ENCODE measurements around the gene IFNL4. TPM values are rescaled to one million over a fixed set of nuclear protein-coding genes. Genes with fewer than 3 reads are reported as not detected.
"Not testable (repeated sequence)": the region's sequence is repeated elsewhere in the genome, so short reads cannot be mapped to it uniquely, and the experiment has no call there.

IFNL4 gene
- polyA plus RNA-seq (2013, experiment 1 of 2; ENCODE audit: insufficient read length): not detected
- not detected for polyA plus RNA-seq (2013, experiment 2 of 2; ENCODE audit: insufficient read length)

DNA sequence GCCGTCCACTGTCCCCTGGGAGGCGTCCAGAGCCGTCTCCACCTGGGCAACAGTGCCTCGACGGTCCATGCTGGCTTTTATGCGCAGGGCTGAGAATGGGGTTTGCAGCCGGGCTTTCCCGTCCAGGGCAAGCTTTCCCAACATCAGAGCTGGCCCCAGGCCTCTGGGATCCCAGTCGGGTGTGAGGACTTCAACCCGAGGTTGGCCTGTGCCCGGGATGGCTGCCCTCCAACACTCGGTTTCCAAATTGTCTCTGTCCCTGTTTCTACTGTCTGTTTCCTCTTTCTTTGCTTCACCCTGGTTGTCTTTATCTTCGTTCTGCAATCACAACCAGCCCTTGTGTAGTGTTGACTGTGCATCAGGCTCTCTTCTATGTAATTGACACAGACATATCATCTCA is at the start of gene IFNL4:
Gene IFNL4, minus strand, starts transcription at position 51 of the 400 bp plus-strand sequence.
- no peak for DNase-seq

DNA sequence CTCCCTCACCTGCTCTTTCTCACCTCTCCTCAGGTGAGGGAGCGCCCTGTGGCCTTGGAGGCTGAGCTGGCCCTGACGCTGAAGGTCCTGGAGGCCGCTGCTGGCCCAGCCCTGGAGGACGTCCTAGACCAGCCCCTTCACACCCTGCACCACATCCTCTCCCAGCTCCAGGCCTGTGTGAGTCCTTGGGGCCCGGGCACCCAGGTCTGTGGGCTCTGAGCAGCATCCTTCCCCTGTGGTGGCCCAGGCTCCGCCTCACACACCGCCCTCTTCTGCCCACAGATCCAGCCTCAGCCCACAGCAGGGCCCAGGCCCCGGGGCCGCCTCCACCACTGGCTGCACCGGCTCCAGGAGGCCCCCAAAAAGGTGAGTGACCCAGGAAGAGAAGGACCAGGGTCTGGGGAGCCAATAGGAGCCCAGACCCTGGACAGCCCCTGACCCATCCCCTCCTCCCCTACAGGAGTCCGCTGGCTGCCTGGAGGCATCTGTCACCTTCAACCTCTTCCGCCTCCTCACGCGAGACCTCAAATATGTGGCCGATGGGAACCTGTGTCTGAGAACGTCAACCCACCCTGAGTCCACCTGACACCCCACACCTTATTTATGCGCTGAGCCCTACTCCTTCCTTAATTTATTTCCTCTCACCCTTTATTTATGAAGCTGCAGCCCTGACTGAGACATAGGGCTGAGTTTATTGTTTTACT is 49.4 kb upstream of the IFNL4 start:
- DNase-seq: no peak

DNA sequence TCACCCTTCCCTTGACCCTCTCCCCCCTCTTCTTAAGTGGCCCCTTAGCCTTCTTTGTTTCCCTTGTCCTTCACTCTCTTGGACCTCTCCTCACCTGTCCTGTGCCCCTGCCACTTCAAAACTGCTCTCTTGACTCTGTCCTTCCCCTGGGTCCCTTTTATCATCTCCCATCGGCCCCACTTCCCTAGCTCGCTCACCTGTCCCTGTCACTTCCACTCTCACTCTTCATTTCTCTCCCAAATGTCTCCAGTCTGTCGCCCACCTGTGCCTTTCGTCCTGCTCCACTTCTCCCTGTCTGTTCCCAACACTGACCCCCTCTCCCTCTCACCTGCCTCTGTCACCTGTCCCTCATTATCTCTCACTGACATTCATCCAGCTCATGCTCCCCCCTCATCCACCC is 48.2 kb upstream of the IFNL4 start:
- DNase-seq: no peak

DNA sequence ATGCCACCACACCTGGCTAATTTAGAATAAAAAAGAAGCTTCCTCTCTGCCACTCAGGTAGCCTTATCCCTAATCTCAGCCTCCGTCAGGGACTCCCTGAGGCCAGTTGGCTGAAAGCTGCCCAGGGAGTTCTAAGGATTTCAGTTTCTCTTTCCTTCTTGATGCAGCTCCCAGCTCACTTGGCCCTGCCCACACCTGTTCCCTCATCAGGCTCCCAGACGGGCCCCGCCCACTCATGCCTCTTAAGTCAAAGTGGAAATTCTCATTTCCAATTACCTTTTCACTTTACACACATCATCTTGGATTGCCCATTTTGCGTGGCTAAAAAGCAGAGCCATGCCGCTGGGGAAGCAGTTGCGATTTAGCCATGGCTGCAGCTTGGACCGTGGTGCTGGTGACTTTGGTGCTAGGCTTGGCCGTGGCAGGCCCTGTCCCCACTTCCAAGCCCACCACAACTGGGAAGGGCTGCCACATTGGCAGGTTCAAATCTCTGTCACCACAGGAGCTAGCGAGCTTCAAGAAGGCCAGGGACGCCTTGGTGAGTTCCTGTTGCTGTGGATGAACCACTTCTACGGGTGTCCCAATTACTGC is 47.5 kb upstream of the IFNL4 start, which contains the start of gene IFNL1:
Gene IFNL1, plus strand, starts transcription at position 353 of the 591 bp plus-strand sequence. Its CDS starts 15 bp downstream, at position 368.
- no peak for DNase-seq

DNA sequence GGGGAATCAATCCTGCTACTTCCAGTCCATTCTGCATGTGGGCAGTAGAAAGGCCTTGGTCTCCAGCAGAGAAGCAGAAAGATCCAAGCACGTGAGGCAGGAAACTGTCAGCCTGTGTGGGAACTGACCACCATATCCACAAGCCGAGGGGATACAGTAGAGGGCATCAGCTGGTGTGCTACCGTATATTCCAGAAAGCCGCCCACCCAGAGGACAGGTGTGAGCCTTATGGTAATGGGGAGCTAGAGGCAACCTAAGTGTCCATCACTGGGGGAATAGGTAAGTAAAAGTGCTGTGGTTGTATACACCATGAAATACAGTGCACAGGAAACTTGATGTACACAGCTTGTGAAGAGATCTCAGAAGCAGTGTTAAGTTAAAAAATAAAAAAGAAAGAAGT is 44.7 kb upstream of the IFNL4 start:
- no peak for DNase-seq

DNA sequence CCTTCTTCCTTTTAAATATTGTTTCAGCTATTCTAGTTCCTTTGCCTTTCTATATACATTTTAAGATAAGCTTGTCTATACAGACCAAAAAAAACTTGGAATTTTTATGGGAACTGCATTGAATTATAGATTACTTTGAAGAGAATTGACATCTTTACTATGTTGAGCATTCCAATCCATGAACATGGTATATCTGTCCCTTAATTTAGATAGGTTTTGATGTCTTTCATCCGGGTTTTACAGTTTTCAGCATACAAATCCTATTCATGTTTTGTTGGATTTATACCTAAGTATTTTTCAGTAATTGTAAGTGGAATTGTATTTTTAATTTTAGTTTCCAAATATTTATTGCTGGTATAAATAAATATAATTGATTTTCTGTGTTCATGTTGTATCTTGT is 35.4 kb upstream of the IFNL4 start:
- DNase-seq: no peak

DNA sequence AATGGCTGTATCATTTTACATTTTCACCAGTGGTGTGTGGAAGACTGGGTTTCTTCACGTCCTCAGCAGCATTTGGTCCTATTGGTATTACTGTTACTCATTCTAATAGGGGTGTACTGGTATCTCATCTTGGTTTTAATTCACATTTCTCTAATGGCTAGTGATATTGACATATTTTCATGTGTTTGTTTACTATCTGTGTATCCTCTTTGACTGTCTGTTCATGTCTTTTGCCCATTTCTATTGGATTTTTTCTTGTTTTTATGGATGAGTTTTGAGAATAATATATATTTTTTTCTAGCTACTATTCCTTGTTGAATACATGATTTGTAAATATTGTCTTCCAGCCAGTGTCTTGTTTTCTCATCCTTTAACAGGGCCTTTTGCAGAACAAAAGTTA is 33.4 kb upstream of the IFNL4 start:
- no peak for DNase-seq

DNA sequence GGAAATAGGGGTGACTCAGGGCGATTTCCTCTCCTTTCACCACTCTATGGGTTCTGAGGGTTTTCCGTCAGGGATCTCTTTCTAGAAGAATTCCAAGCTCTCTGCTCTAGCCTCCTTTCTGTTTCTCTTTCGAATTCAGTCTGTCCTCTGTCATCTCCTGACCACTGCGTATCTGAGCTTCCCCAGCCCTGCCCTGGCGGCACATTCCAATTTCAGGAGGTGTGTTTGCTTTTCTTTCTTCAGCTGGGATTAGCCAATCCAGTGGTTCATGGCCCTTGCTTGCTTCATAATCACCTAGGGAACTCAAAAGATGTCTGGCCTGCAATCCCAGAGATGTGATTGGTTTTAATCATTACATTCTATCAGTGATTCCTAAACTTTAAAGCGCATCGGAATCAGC is 28.9 kb upstream of the IFNL4 start:
- DNase-seq: no peak

DNA sequence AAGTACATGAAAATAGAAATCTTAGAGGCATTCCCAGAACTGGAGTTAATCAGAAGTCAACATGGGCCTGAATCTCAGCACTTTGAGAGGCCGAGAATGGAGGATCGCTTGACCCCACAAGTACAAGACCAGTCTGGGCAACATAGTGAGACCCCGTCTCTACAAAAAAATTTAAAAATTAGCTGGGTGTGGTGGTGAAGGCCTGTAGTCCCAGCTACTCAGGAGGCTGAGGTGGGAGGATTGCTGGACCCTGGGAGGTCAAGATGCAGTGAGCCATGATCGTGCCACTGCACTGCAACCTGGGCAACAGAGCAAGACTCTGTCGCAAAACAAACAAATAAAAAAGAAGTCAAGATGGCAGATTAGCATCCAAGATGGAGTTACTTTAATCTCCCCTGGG is 28.1 kb upstream of the IFNL4 start:
- DNase-seq: no peak

DNA sequence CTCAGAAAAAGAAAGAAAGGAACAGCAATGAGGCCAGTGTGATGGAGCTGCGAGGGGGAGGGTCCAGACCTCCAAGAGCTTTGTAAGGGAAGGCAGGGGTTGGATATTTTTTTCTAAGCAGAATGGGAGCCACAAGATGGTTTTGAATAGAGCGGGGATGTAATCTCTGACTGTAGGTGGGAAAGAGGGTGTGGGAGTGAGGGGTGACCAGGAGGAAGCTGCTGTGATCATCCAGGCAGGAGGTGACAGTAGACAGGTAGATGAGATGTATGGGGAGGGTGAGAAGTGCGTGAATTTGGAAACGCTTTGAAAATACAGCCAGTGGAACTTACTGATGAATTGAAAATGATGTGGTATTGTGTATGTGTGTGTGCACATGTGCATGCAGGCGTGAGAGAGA is 26.9 kb upstream of the IFNL4 start:
- DNase-seq: no peak

DNA sequence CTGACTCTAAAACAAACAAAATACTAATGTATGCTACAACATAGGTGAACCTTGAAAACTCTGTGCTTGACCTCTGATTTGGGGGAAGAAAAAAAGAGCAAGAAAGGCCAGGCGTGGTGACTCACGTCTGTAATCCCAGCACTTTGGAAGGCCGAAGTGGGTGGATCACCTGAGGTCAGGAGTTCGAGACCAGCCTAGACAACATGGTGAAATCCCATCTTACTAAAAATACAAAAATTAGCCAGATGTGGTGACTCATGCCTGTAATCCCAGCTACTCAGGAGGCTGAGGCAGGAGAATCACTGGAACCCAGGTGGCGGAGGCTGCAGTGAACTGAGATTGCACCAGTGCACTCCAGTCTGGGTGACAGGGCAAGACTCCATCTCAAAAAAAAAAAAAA is 25.2 kb upstream of the IFNL4 start:
- not testable (repeated sequence) for DNase-seq

DNA sequence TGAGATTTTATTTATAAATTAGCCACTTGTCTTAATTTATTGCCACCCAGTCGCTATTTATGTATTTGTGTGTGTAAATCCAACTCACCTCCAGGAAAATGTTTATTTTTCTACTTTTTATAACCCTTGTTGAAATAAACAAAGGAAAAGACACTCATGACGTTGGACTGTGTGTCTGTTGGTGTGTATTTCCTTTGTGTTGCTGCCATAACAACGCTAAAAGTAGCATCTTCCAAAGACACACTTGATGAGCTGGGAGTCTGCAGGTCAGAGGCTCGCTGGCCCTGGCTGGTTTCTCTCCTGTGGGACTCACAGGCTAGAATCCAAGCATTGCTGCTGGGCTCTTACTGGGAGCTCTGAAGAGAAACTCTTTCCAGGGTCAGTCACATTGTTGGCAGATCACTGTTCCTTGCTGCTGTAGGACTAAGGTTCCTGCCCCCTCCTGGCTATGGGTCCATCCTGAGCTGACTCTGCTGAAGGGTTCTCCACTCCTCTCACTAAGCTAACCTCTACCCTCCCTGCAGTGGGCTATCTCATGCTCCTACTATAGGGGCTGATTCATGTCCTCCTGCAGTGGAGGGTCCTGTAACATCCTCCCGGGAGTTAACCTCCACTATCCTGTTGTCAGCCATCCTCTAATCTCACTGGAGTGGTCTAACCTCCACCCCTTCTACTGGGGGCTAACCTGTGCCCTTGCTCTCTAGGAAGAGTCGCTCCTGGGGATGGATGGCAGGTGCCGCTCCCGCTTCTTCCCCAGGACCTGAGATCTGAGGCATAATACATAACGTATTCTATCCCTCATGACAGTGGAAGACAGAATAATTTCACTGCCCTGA is 21.6 kb upstream of the IFNL4 start:
- DNase-seq: no peak

DNA sequence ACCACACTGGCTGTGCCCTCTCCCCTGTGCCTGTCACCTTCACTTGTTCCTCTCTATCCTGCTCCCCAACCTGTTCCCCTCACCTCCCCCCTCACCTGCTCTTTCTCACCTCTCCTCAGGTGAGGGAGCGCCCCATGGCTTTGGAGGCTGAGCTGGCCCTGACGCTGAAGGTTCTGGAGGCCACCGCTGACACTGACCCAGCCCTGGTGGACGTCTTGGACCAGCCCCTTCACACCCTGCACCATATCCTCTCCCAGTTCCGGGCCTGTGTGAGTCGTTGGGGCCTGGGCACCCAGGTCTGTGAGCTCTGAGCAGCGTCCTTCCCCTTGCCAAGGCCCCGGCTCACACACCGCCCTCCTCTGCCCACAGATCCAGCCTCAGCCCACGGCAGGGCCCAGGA is 20.7 kb upstream of the IFNL4 start:
- not testable (repeated sequence) for DNase-seq

DNA sequence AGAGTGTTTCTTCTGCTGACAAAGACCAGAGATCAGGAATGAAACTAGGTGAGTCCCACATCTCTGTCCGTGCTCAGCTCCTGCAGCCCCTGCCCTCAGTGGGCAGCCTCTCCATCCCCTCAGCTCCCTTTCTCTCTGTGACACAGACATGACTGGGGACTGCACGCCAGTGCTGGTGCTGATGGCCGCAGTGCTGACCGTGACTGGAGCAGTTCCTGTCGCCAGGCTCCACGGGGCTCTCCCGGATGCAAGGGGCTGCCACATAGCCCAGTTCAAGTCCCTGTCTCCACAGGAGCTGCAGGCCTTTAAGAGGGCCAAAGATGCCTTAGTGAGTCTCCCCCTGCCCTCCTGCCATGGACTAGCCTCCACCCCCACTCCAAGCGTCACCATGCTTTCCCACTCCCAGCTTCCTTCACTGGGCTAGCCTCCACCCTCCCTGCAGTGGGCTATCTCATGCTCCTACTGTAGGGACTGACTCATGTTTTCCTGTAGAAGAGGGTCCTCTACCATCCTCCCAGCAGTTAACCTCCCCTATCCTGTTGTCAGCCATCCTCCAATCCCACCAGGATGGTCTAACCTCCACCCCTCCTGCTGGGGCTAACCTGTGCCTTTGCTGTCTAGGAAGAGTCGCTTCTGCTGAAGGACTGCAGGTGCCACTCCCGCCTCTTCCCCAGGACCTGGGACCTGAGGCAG is 20.0 kb upstream of the IFNL4 start:
- not testable (repeated sequence) for DNase-seq

DNA sequence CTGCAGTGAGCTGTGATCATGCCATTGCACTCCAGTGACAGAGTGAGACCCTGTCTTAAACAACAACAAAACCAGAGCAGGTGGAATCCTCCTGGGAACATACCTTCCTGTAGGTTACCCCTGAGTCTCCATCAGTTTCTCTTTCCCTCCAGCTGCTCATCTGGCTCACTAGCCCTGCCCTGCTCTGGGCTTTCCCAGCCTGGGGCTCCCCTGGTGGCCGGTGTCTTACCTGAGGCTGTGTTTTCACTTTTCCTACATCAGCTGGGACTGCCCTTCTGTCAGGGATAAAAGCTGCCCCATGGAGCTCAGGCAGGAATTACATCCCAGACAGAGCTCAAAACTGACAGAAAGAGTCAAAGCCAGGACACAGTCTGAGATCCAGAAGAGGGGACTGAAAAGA is 19.4 kb upstream of the IFNL4 start, which contains the start of gene IFNL2:
Gene IFNL2, plus strand, starts transcription at position 312 of the 400 bp plus-strand sequence. CDS start 173 bp downstream, outside the sequence.
- DNase-seq: not testable (repeated sequence)

DNA sequence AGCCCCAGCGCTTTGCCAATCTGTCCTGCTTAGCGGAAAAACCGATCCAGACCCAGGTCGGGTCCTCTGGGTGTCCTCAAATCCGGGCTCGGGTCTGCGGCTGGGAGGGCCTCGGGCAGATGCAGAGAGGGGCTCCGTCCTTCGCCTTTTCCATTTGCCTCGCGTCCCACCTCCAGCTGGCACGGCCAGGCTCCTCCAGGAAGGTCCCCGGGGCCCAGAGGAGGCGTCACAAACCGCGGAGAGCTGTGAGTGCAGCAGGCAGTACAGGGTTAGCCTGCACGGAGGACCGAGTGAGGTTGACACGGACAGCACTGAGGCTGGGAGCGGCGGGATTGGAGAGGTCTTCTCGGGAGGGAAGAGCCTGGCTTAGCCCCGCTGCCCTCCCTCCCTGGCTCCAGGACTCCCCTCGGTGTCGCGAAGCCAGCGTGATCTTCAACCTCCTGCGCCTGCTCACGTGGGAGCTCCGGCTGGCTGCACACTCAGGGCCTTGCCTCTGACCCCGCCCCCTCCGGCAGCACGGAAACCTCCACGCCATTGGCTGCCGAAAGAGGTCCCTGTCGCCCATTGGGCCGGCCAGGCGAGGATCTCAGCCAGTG is 16.8 kb upstream of the IFNL4 start:
- DNase-seq: peak; percentile 2

DNA sequence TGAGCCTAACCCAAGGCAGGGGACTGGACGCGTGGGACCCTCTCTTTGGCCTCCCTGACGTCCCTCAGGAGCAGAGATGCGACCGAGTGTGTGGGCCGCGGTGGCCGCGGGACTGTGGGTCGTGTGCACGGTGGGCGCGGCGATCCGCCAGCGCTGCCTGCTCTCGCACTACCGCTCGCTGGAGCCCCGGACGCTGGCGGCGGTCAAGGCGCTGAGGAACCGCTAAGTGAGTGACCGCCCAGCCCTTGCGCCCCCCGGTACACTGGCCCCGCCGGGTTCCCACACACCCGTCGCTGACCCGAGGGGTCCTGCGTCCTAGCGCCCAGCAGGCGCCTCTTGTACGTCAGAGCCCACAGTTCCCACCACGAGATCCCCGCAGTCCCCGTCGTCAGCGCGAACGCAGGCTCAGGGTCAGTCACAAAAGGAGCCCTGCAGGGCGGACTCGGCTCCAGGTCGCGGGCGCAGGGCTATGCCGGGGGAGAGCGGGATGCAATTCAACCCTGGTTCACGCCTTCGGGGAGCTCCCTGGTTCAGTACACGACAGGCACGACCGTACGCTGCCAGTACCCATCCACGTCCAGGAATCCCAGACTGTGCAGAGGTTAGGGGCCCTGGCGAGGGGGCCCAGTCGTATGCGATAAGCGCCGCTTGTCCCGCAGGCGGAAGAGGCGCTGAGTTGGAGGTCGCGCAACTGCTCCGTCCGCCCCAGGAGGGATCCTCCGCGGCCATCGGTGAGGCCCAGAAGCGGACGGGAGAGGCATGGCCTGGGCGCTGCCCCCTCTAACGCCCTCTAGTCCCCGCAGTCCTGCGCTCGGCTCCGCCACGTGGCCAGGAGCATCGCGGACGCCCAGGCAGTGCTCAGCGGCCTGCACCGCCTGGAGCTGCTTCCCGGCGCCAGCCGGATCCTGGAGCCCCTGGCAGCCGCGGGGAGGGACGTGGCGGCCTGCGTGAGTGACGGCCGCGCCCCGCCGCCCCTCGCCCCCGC is 15.9 kb upstream of the IFNL4 start:
- peak; percentile 4 for DNase-seq

DNA sequence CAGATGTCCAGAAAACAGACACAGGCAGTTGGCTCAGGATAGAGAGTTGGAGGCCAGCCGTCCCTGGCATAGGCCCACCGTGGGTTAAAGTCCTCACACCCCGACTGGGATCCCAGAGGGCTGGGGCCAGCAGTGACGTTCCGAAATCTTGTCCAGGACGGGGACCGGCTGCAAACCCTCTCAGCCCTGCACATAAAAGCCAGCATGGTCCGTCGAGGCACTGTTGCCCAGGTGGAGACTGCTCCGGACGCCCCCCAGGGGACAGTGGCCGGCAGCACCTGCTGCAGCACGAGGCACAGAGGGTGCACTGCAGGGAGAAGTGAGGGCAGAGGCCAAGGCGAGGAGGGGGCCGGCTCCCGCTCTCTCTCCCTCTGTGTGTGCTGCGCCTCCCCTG is 15.3 kb upstream of the IFNL4 start:
- no peak for DNase-seq

DNA sequence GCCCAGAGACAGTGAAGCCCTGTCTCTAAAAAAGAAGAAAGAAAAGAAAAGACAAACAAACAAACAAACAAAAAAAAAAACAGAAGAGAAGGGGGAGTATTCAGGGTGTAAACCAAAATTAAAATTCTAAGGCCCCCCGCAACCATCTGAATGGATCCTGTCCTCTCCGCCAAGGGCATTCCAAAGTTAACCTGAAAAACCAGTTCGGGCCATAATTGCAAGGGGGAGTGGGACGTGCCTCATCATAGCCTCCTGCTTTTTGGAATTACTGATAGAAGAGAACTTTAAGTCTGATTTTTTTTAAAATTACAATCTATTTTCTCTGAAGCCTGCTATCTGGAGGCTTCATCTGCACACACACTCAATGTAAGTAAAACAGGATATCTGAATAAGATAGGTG is 13.8 kb upstream of the IFNL4 start:
- DNase-seq: no peak

DNA sequence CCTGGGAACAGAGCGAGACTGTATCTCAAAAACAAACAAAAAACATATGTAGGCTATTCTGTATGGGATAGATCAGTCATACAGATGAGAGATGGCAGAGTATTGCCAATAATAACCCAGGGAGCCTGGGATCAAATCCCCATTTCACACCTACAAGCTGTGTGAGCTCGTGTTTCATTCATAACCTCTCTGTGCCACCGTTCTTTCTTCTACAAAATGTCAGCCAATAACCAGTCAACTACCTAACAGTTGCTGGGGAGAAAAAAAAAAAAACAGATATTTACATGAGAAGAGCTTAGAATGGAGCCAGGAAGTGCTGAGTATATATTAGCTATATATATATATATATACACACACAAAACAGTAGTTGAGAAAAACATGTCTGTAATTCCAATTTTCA is 13.0 kb upstream of the IFNL4 start:
- no peak for DNase-seq

DNA sequence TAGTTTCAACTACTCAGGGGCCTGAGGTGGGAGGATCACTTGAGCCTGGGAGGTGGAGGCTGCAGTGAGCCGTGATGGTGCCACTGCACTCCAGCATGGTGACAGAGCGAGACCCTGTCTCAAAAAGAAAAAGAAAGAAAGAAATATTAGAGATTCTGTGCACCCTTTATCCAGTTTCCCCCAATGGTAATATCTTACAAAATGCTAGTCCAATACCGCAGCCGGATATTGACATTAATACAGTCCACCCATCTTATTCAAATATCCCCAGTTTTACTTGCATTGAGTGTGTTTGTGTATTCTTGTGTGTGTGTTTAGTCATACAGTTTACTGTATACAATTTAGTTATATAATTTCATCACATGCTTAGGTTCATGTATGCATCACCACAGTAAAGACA is 8.6 kb upstream of the IFNL4 start:
- no peak for DNase-seq

All from fibroblast of skin of scalp (primary cell).